Measurements from ENCODE around the gene DIPK1C.
"Not testable (repeated sequence)": the region's sequence is repeated elsewhere in the genome, so short reads cannot be mapped to it uniquely, and the experiment has no call there.

The DIPK1C gene

GRCh38 chr18:74457043-74457724 lies at the start of gene DIPK1C:
Gene DIPK1C (minus strand): TSS chr18:74457308. CDS start chr18:74457259, 49 bp downstream.
- no peak for DNase-seq

- DNase-seq = no peak
Observed at GRCh38 chr18:74506448-74507084, 49.5 kb upstream of the DIPK1C start.

GRCh38 chr18:74505776-74506175 lies 48.7 kb upstream of the DIPK1C start:
- DNase-seq = no peak

GRCh38 chr18:74503137-74503536 lies 46.0 kb upstream of the DIPK1C start:
- no peak for DNase-seq

- DNase-seq = no peak
Observed at GRCh38 chr18:74501386-74501785, 44.3 kb upstream of the DIPK1C start.

- DNase-seq = not testable (repeated sequence)
Observed at GRCh38 chr18:74500774-74501173, 43.7 kb upstream of the DIPK1C start.

GRCh38 chr18:74500372-74500771 lies 43.3 kb upstream of the DIPK1C start:
- no peak for DNase-seq

- DNase-seq = no peak
Observed at GRCh38 chr18:74499633-74500032, 42.5 kb upstream of the DIPK1C start.

- no peak for DNase-seq
Observed at GRCh38 chr18:74498712-74499627, 41.9 kb upstream of the DIPK1C start.

- no peak for DNase-seq
Observed at GRCh38 chr18:74497778-74498177, 40.7 kb upstream of the DIPK1C start.

GRCh38 chr18:74497324-74497676 lies 40.2 kb upstream of the DIPK1C start:
- no peak for DNase-seq

- DNase-seq = peak; percentile 24
Observed at GRCh38 chr18:74496508-74497323, 39.6 kb upstream of the DIPK1C start.

- peak; percentile 98 for DNase-seq
Observed at GRCh38 chr18:74495581-74496507, 38.7 kb upstream of the DIPK1C start, which contains the start of gene CNDP2. Gene CNDP2 (plus strand): TSS chr18:74496363. CDS start chr18:74499974, 3,611 bp downstream.

GRCh38 chr18:74494514-74494913 lies 37.4 kb upstream of the DIPK1C start:
- no peak for DNase-seq

GRCh38 chr18:74493689-74494088 lies 36.6 kb upstream of the DIPK1C start:
- peak; percentile 13 for DNase-seq

- DNase-seq = no peak
Observed at GRCh38 chr18:74492259-74492658, 35.2 kb upstream of the DIPK1C start.

- DNase-seq = no peak
Observed at GRCh38 chr18:74489676-74490075, 32.6 kb upstream of the DIPK1C start.

- no peak for DNase-seq
Observed at GRCh38 chr18:74488864-74489263, 31.8 kb upstream of the DIPK1C start.

GRCh38 chr18:74488354-74488753 lies 31.2 kb upstream of the DIPK1C start:
- no peak for DNase-seq

- no peak for DNase-seq
Observed at GRCh38 chr18:74486119-74486849, 29.2 kb upstream of the DIPK1C start.

GRCh38 chr18:74482697-74483096 lies 25.6 kb upstream of the DIPK1C start:
- DNase-seq = no peak
